GM10847 (cell line): Measurements from ENCODE around the gene DIRAS1.

Experiments used
- POLR2A ChIP-seq: IDR thresholded peaks from 2 replicates; pipeline ENCODE4 v1.6.1; 2011; ENCODE audit not compliant: insufficient read length; ENCODE audit errors: extremely low read depth

DIRAS1 gene, protein sequence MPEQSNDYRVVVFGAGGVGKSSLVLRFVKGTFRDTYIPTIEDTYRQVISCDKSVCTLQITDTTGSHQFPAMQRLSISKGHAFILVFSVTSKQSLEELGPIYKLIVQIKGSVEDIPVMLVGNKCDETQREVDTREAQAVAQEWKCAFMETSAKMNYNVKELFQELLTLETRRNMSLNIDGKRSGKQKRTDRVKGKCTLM

DNA sequence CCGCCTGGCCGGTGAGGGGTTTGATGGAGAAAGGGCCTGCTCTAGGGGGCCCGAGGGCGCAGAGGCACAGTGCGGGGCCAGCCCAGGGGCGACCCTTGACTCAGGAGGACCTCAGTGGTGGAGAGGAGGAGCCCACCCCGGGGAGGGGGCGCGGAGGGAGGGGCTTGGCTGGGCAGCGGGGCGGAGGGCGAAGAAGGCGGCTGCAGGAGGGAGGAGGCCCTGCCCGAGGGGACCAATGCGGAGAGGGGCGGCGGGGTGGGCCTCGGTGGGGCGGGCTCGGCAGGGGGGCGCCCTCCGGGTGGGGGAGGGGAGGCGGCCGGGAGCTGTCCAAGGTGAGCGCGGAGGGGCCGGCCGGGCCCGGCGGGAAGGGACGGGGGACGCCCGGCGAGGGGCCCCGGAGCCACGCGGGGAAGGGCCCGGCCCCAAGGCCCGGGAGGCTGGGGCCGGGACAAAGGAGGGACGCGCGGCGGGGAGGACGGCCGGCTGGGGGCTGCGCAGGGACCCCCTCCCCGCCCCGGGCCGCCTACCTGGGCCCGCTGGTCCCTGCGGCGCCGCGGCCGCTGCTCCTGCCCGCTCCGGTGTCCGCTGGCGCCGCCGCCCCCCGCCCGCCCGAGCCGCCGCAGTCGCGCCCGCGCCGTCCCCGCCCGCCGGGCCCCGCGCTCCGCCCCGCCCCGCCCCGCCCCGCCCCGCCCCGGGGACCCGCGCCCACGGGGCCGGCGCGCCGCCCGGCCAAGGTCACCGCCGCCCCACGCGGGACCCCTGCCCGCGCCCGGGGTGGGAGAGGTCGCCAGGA, at the start of gene DIRAS1:
Gene DIRAS1, minus strand, starts transcription at position 596 of the 793 bp plus-strand sequence. CDS start 3,566 bp downstream, outside the sequence.
- TF ChIP-seq POLR2A: no peak

DNA sequence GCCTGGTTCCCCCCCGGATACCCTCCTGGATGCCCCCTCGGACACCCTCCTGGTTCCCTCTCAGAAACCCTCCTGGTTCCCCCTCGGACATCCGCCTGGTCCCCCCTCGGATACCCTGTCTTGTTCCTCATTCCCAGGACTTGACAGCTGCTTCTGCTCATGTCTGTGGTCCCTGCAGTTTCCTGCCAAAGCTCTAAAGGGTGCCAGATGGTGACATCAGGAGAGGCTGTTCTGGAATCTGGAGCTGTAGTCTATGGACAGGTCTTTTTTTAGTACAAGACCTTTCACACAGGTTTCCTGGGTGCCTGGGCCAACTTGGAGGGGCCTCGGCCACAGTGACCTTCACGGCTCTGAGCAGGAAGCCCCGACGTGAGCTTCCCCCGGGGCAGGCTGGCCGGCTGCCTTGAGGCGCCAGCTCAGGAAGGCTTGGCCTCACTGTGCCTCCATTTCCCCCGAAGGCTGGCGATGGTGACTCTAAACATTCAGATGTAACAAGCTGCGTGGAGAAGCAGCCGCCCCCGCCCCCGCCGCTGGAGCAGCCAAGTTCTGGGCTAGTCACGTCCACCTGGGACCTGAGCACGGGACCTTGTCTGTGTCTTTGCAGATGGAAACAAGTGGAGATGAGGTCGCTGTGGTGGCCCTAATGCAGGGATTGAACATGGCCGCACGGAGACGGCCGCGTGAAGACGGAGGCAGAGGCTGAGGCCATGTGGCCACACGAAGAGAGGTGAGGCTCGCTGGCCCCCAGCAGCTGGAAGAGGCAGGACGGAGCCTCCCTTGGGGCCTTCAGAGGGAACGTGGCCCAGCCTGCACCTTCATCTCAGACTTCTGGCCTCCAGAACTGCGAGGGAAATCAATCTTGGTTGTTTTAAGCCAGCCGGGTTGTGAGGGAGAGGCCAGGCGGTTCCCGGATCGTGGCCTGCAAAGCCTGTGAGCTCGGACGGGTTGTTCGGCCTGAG, 49.2 kb upstream of the DIRAS1 start:
- no peak for TF ChIP-seq POLR2A

DNA sequence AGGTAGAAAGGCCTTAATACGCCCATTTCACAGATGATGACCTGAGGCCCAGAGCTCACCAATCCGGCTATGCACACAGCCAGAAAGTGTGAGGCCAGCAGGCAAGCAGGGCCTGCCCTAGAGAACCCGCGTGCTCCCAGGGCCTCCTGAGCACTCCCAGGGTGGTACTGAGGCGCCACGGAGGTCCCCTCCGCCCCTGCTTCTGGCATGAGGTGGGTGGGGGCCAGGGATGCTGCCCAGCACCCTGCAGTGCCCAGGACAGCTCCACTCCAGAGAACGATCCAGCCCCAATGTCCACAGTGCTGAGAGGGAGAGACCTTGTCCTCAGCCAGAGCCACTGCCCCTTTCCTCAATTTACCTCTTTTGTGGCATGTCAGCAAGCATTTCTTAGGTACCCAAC, 48.0 kb upstream of the DIRAS1 start:
- no peak for TF ChIP-seq POLR2A

DNA sequence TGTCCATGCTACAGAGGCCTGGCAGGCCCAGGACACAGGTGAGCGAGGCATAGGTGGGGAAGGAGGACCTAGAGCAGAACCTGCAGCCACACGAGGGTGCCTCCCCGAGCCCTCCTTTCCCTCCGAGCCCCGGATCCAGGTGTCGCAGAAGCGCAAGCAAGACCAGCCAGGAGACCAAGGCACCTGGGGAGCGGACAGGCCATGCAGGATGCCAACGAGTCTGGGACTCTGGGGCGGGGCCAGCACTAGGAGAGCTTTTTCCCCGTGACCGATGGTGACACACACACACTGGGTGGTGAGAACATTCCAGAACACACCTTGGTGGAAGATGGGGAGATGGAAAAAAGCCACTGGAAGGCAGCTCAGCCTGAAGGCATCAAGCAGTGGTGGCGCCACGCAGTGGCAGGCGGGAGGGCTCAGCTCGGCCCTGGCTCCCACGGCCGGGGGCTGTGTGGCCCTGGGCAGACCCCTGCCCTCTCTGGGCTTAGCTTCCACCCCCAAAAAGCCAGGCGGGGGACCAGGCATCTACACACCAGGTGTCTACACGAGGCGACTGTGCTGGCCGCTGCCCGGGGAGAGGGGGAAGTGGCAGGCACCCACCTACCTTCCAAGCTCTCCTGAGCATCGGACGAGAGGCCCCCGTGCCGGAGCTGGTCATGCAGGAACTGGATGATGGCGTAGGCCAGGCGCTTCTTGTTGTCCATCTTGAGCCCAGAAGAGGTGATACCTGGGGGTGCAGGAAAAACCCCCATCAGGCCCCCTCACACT, 47.4 kb upstream of the DIRAS1 start:
- TF ChIP-seq POLR2A: no peak

DNA sequence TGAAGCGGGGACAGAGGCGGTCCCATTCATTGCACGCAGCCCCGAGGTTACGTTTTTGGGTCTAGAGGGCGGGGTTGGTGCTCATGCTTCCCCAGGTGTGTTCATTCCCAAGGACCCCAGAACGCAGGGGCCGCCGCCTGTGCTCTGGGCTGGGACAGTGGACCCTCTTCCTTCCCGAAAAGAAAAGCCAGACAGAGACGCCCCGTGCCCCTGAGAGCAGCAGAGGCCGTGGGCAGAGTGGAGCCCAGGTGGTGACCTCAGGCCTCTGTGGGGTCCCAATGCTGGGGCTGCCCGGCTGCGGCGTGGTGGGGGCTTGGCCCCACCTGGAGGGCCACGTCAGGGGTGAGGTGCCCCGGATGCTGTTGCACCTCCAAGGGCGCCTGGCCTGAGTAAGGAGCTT, 46.5 kb upstream of the DIRAS1 start:
- no peak for TF ChIP-seq POLR2A

DNA sequence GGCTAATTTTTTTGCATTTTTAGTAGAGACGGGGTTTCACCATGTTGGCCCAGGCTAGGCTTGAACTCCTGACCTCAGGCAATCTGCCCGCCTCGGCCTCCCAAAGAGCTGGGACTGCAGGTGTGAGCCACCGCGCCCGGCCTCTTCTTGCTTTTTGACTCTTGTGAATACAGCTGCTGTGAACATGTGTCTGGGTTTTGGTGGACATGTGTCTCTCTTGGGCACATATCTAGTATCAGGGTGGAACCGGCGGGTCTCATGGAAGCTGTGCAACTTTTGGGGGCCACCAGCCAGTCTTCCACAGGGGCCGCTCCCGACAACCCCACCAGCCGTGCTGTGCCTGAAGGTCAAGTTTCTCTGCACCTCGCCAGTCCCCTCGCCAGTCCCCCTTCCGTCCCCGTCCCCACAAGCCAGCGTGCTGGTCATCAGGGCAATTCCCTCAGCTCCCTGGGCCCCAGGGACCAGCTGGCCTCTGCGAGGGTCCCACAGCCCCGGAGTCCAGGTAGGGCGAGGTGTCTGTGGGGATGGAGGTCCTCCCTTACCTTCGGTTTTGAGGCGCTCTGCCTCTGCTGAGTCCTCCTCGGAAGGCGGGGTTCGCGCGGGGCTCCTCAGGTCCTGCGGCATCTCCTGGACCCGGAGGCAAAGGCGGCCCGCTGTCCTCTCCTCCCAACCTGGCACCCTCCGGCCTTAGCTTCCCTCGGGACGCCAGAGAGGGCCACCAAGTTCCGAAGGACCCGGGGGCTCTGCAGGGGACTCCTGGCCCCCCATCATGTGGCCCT, 45.6 kb upstream of the DIRAS1 start:
- no peak for TF ChIP-seq POLR2A

DNA sequence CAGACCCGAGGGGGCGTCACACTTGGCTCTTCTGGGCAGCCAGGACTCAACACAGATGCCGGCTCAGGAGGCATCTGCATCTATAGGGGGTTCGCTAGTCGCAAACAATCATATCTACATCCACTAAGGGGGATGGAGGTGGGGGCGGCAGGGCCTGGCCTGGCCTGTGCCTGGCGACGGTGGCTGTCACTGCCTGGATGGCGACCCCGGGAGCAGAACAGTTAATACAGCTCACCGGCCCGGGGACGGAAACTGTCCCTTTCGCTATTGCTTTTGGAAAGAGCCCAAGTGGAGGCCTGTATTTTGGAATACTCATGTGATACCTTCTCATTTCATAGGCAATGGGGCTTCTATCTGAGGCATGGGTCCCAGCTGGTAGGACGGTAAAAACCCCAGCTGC, 44.2 kb upstream of the DIRAS1 start:
- no peak for TF ChIP-seq POLR2A

DNA sequence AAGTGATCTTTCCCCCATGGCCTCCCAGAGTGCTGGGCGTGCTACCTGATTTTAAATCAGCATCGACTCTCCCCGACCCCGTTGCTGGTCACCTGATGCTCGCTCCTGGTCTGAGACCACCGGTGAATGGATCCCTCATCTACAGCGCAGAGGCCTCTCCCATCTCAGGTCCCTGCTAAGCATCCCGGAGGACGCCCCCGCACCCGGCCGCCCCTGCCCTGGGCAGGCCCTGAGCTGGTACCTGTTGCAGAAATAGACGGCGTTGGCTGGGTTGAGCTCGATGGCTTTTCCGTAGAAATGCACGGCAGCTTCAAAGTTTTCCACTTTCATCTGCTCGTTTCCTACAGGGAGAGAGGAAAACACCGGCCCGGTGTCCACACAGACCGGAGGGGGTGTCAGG, 43.8 kb upstream of the DIRAS1 start:
- no peak for TF ChIP-seq POLR2A

DNA sequence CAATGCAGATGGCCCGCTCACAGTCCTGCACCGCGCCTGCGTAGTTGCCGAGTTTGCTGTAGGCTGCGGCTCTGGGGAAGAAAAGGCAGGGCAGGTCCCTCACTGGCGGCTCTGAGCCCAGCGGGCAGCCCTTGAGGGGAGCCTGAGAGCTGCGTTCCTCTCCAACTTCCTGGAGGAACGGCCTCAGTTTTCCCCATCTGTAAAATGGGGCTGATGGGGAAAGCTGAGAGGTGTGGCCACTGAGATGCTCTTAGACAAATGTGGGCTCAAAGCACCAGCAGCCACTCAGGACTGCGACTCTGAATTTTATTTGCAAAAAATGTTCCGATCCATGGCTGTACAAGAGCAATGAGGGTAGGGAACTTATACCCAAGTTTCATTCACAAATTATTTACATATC, 42.5 kb upstream of the DIRAS1 start:
- TF ChIP-seq POLR2A: no peak

DNA sequence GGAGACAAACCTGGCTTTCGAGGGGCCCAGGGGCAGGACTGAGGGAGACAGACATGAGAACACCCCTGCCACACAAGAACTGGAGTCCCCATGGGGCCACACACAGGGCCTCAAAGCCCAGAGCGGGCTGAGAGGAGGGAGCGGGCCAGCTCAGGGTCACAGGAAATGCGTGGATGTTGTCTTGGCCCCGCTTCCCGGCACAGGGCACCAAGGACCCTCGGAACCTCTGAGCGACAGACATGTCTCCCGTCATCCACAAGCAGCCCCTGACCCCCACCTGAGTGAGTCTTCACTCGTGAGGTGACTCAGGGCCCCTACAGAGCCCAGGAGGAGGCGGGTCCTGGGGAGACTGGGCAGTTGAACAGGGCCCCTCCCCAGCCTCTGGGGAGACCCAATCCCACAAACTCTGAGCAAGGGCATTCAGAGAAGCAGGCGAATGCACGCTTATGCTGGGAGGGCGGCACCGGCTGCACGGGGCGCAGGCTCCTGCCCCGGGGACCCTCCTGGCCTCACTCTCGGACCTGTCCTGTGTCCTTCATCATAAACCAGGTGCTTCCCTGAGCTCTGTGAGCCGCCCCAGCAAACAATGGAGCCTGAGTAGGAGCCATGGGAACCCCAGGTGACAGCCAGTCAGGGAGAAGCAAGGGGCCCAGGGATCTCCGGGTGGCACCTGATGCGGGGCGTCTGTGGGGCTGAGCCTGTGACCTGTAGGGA, 41.8 kb upstream of the DIRAS1 start:
- no peak for TF ChIP-seq POLR2A

DNA sequence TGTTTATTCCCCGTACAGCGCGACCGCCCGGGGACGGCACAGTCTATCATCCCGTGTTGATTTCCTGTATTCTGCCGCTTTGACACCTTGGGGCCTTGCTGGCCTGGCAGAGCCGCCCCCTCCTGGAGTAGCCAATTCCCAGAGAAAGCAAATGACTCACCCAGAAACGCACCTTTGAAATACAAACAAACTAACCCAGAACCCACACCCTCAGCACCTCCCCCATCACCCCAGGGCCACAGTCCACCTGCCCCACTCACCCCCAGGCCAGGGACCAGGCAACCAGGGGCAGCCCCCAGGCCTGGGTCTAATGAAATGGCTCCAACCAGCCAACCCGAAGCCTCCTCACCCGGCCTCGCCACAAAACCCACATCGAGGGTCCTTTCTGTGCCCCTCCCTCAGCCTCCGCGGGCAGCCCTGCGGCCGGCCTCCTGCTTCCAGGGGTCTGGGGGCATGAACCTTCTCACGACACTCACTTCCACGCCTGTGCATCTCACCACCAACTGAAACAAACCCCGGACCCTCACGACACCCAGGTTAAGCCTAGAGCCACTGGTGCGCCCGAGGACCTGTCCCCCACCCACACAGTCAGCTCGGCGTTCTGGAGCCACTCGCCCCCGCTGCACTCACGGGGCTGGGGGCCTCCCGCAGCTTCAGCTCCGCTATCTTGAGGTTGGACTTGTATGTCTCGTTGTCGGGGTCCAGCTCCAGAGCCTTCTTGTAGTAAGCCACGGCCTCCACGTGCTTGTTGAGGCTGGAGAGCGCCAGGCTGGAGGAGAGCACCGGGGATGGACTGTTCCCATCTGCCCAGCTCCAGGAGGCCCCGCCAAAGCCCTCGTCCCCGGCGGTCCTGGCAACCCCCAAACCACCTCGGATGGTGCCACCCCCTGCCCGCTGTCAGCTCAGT, 41.0 kb upstream of the DIRAS1 start:
- TF ChIP-seq POLR2A: no peak

DNA sequence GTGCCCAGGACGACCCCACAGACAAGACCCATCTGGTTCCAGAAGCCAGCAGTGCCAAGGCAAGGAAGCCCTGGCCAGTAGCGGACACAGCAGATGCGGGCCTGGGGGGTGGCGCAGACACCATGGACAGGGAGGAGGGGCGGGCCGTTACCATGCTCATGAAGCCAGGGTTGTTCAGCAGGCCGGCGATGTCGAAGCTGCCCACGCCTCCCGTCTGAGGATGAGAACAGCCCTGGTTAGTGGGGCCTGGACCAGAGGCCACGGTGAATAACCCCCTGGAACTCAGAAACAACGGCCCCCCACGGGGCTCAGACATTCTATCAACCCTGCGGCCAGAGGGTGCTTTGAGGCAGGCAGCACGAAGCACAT, 40.1 kb upstream of the DIRAS1 start:
- TF ChIP-seq POLR2A: no peak

DNA sequence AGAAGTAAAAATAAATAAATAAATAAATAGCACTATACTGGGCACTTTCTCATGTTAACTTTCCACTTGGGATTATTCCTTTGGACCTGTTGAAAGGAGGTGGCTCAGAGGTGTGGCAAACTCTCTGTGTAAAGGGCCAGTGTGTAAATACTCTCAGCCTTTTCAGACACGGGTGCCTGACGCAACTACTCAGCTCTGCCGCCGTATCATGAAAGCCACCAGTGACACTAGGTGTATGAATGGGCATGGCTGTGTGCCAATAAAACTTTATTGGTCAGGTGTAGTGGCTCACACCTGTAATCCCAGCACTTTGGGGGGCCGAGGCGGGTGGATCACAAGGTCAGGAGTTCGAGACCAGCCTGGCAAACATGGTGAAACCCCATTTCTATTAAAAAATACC, 38.8 kb upstream of the DIRAS1 start:
- TF ChIP-seq POLR2A: no peak
